OCI-LY7 (cell line): ENCODE measurements around the gene KEL.

Source experiments
- CTCF ChIP-seq: fragments of 200-600 bp; sonication (generic); conservative IDR thresholded peaks from 2 replicates; pipeline ENCODE4 v1.5.1; 2014; ENCODE audit warnings: mild to moderate bottlenecking, antibody characterized with exemption, low read length, moderate library complexity, mixed read lengths
- EZH2phosphoT487 ChIP-seq: fragments of 200-600 bp; sonication (generic); IDR thresholded peaks from 2 replicates; pipeline ENCODE4 v1.6.1; 2018; ENCODE audit warnings: low read depth, borderline replicate concordance, mild to moderate bottlenecking, mixed run types, antibody characterized with exemption, low read length, moderate library complexity, mixed read lengths

DNA sequence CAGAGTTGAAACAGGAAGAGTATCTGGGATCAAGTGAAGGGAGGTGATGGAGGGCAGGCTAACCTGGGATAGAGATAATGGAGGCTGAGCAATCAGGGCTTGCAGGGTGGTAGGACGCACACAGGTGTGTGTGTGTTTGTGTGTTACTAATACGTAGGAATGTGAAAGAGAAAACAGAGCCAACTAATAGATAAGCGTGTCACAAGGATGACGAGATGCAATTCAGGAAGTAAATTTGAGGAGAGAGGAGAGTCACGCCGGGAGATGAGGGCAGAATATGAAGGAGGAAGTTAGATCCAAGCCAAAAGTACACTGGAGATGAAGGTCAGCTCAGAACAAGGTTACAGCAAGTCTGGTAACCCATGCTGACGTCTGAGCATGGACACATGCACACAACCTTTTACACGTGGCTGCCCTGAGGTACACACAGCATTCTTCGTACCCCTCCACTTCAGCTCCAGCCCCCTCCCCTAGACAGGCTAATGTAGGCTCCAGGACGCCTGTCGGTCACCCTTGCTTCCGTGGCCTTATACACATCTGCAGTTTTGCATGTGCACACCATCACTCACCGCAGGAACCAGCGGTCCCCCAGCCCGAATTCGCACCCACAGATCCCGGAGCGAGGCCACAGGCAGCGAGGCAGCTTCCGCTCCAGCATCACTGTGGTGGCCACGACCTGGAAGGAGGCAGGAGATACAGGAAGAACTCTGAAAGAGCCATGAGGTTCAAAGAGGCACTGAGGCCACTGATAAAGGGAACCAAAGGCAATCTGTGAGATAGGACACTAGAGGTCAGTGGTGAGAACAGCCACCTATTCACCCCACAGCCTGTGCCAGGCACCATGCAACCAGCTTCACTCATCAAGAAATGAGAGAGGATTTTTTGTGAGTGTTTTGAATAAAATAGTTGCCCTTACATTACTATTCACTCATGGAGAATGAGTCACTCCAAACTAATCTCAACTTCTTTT, 53.0 kb downstream of the KEL start:
- peak; percentile 73 for TF ChIP-seq CTCF
- no peak for TF ChIP-seq EZH2phosphoT487
